Activated CD8-positive, alpha-beta T cell treated with anti-CD3 and anti-CD28 coated beads, Interleukin-2, amount 10 ng/mL, durations not matched to agents 7 days and 5 days (primary cell): Measurements from ENCODE around the gene TSNAX. TPM values are rescaled to one million over a fixed set of nuclear protein-coding genes. Genes with fewer than 3 reads are reported as not detected.
A peak's percentile ranks its signal among the peaks of the same experiment; 100 is the strongest.

Experiments
- ATAC-seq: fragments of 150-1000 bp; cut with Tn5 transposase; one replicate; pipeline ENCODE4 v1.10.0; 2021; ENCODE audit warnings: moderate library complexity
- CTCF ChIA-PET: fragments of 350-600 bp; sonication (Branson Sonifier 250); formaldehyde crosslinking; loops from one replicate; lab custom pipeline; 2021; ENCODE audit warnings: antibody characterized with exemption; lab: Charles Lee
- POLR2A ChIA-PET: fragments of 350-600 bp; sonication (Branson Sonifier 250); formaldehyde crosslinking; loops from one replicate; lab custom pipeline; 2021; ENCODE audit warnings: antibody characterized with exemption; lab: Charles Lee
- DNase-seq: peaks from one replicate; pipeline ENCODE4 v3.0.0-alpha.2; 2020
- H3K27ac Mint-ChIP-seq: one replicate; pipeline ENCODE4 v1.8.0; 2021; ENCODE audit warnings: mild to moderate bottlenecking, mixed read lengths
- H3K27me3 Mint-ChIP-seq: one replicate; pipeline ENCODE4 v1.8.0; 2021; ENCODE audit warnings: low read depth, mixed read lengths
- H3K36me3 Mint-ChIP-seq: one replicate; pipeline ENCODE4 v1.8.0; 2021; ENCODE audit warnings: low read depth, mixed read lengths
- H3K4me1 Mint-ChIP-seq: one replicate; pipeline ENCODE4 v1.8.0; 2021; ENCODE audit warnings: low read depth, mixed read lengths
- H3K4me3 Mint-ChIP-seq: one replicate; pipeline ENCODE4 v1.8.0; 2021; ENCODE audit warnings: mild to moderate bottlenecking, mixed read lengths
- H3K9me3 Mint-ChIP-seq: one replicate; pipeline ENCODE4 v1.8.0; 2022; ENCODE audit warnings: mixed read lengths; ENCODE audit not compliant: insufficient read depth
- total RNA-seq, 2 experiments: library from RNA; stranded (reverse); gene quantifications; one replicate each; pipeline ENCODE4 v1.2.3, GENCODE V29; 2021

TSNAX gene
- total RNA-seq, 2 experiments from 2014 or later: 37.2 to 42.7 TPM

- POLR2A ChIA-PET: no interaction called here
- Mint-ChIP-seq H3K36me3 (peaks cover 6% of the 10 kb centered on the region), H3K27me3 (peaks cover 11% of the 10 kb centered on the region)
Observed at GRCh38 chr1:231605149-231606100, 77.0 kb downstream of the TSNAX start.

GRCh38 chr1:231606712-231607111, 78.2 kb downstream of the TSNAX start:
- POLR2A ChIA-PET: no interaction called here
- no peak for ATAC-seq

More at GRCh38 chr1:231605149-231606100, 77.0 kb downstream of the TSNAX start:
- DNase-seq (no peak), ATAC-seq (no peak)
- CTCF ChIA-PET: interaction anchor here (1.2 to 1.9 kb wide), 4 partner anchors 11 to 231 kb away, joined by 3 to 8 read pairs (median 4); no protein-coding TSS in a partner anchor
- H3K4me3 Mint-ChIP-seq: no peak overlapping the region
- H3K9me3 Mint-ChIP-seq: peaks cover 3% of the 10 kb centered on the region
- no peak overlapping the region for H3K27ac Mint-ChIP-seq
- peaks cover 18% of the 10 kb centered on the region for H3K4me1 Mint-ChIP-seq

GRCh38 chr1:231610388-231610787, 81.9 kb downstream of the TSNAX start:
- ChIA-PET POLR2A (no interaction called here), CTCF (no interaction called here)
- Mint-ChIP-seq H3K27me3 (peaks cover 11% of the 10 kb centered on the region), H3K9me3 (peaks cover 18% of the 10 kb centered on the region), H3K27ac (no peak overlapping the region), H3K4me3 (no peak overlapping the region), H3K4me1 (peaks cover 53% of the 10 kb centered on the region), H3K36me3 (peaks cover 34% of the 10 kb centered on the region)
- no peak for DNase-seq
- no peak for ATAC-seq

More at GRCh38 chr1:231606712-231607111, 78.2 kb downstream of the TSNAX start:
- CTCF ChIA-PET: interaction anchor here (0.9 to 1.9 kb wide), 4 partner anchors 9 to 244 kb away, joined by 3 to 8 read pairs (median 4); no protein-coding TSS in a partner anchor
- DNase-seq: no peak
- peaks cover 29% of the 10 kb centered on the region for H3K4me1 Mint-ChIP-seq
- H3K27me3 Mint-ChIP-seq: peaks cover 11% of the 10 kb centered on the region
- no peak overlapping the region for H3K4me3 Mint-ChIP-seq
- no peak overlapping the region for H3K27ac Mint-ChIP-seq
- peaks cover 3% of the 10 kb centered on the region for H3K9me3 Mint-ChIP-seq
- H3K36me3 Mint-ChIP-seq: peaks cover 18% of the 10 kb centered on the region

GRCh38 chr1:231611111-231611510, 82.6 kb downstream of the TSNAX start:
- H3K27ac Mint-ChIP-seq: peak overlapping the region; percentile 58
- peaks cover 11% of the 10 kb centered on the region for H3K27me3 Mint-ChIP-seq
- ChIA-PET POLR2A (interaction anchor here (3.1 kb wide), 1 partner anchor 273 kb away, joined by 14 read pairs; the partner anchor contains the start of genes EXOC8 and SPRTN), CTCF (interaction anchor here (1.0 to 2.6 kb wide), 2 partner anchors 7 to 254 kb away, joined by 3 to 10 read pairs; no protein-coding TSS in a partner anchor)
- no peak for DNase-seq
- H3K36me3 Mint-ChIP-seq: peaks cover 38% of the 10 kb centered on the region
- ATAC-seq: no peak
- H3K4me1 Mint-ChIP-seq: peaks cover 56% of the 10 kb centered on the region
- H3K4me3 Mint-ChIP-seq: no peak overlapping the region
- peaks cover 22% of the 10 kb centered on the region for H3K9me3 Mint-ChIP-seq

- H3K36me3 Mint-ChIP-seq: peaks cover 42% of the 10 kb centered on the region
- ATAC-seq (peak; percentile 4), DNase-seq (no peak)
- peaks cover 26% of the 10 kb centered on the region for H3K9me3 Mint-ChIP-seq
- peak overlapping the region; percentile 56 for H3K4me3 Mint-ChIP-seq
- H3K27ac Mint-ChIP-seq: peak overlapping the region; percentile 88
- H3K27me3 Mint-ChIP-seq: peaks cover 11% of the 10 kb centered on the region
- ChIA-PET POLR2A (interaction anchor here (1.5 to 3.1 kb wide), 2 partner anchors 14 to 274 kb away, joined by 6 to 14 read pairs; partner anchors contain the start of genes EXOC8 and SPRTN), CTCF (interaction anchor here (1.0 to 2.6 kb wide), 2 partner anchors 8 to 255 kb away, joined by 3 to 10 read pairs; no protein-coding TSS in a partner anchor)
- peaks cover 60% of the 10 kb centered on the region for H3K4me1 Mint-ChIP-seq
Observed at GRCh38 chr1:231611851-231612250, 83.4 kb downstream of the TSNAX start.

- H3K4me3 Mint-ChIP-seq: peak overlapping the region; percentile 56
- peaks cover 42% of the 10 kb centered on the region for H3K36me3 Mint-ChIP-seq
- H3K4me1 Mint-ChIP-seq: peaks cover 60% of the 10 kb centered on the region
- ChIA-PET POLR2A (interaction anchor here (1.0 to 3.1 kb wide), 4 partner anchors 14 to 275 kb away, joined by 3 to 14 read pairs (median 7); partner anchors contain the start of genes DISC1, EXOC8, SPRTN and TSNAX), CTCF (interaction anchor here (1.0 to 2.6 kb wide), 5 partner anchors 9 to 255 kb away, joined by 3 to 10 read pairs (median 4); no protein-coding TSS in a partner anchor)
- peak; percentile 93 for ATAC-seq
- peak overlapping the region; percentile 88 for H3K27ac Mint-ChIP-seq
- H3K27me3 Mint-ChIP-seq: peaks cover 7% of the 10 kb centered on the region
- H3K9me3 Mint-ChIP-seq: peaks cover 26% of the 10 kb centered on the region
- DNase-seq: peak; percentile 83
Observed at GRCh38 chr1:231612393-231613089, 84.1 kb downstream of the TSNAX start.

GRCh38 chr1:231613419-231614349, 85.2 kb downstream of the TSNAX start:
- Mint-ChIP-seq H3K4me1 (peaks cover 57% of the 10 kb centered on the region), H3K9me3 (peaks cover 26% of the 10 kb centered on the region), H3K4me3 (peak overlapping the region; percentile 56), H3K36me3 (peaks cover 39% of the 10 kb centered on the region), H3K27ac (peak overlapping the region; percentile 88), H3K27me3 (peaks cover 5% of the 10 kb centered on the region)
- ATAC-seq (no peak), DNase-seq (no peak)
- ChIA-PET POLR2A (interaction anchor here (1.0 to 3.1 kb wide), 3 partner anchors 13 to 276 kb away, joined by 3 to 14 read pairs (median 8); partner anchors contain the start of genes DISC1, EXOC8, SPRTN and TSNAX), CTCF (interaction anchor here (1.0 to 2.6 kb wide), 5 partner anchors 9 to 83 kb away, joined by 3 to 10 read pairs (median 4); no protein-coding TSS in a partner anchor)

Other genes starting within 250 kb of the TSNAX start
- gene EXOC8, start 190.8 kb upstream of the TSNAX start, total RNA-seq: 10 to 100 TPM; 18.2 to 18.4 TPM
- 10 to 100 TPM; 14.4 to 17.5 TPM for gene SPRTN, start 190.4 kb upstream of the TSNAX start, total RNA-seq
- gene EGLN1, start 106.4 kb upstream of the TSNAX start, total RNA-seq: 10 to 100 TPM; 30.5 to 32.6 TPM
- 10 to 100 TPM; 12.6 to 14.7 TPM for gene DISC1, start 98.1 kb downstream of the TSNAX start, total RNA-seq